Liver (tissue), 9 donors: ENCODE results near the gene LONRF2. TPM values are rescaled to one million over a fixed set of nuclear protein-coding genes. Genes with fewer than 3 reads are reported as not detected.
"Not testable (repeated sequence)": the region's sequence is repeated elsewhere in the genome, so short reads cannot be mapped to it uniquely, and the experiment has no call there.

Experiments
- DNase-seq: peaks from one replicate; pipeline ENCODE4 v3.0.0-alpha.2; 2017; ENCODE audit warnings: low spot score
- H3K27ac ChIP-seq, 2 donors: one replicate each; pipeline ENCODE4 v1.7.0; 2013; ENCODE audit warnings: inconsistent platforms in 2 of 2, low read length in 2 of 2, control low read depth in 1 of 2, low read depth in 1 of 2, mild to moderate bottlenecking in 1 of 2
- H3K27me3 ChIP-seq, 4 donors: one replicate each; pipeline versions ENCODE4 v1.6.1 to v1.7.0; 2013; ENCODE audit warnings: low read length in 3 of 4, inconsistent platforms in 1 of 4, mild to moderate bottlenecking in 1 of 4, moderate library complexity in 1 of 4; ENCODE audit not compliant: control insufficient read depth in 4 of 4, insufficient read depth in 4 of 4
- H3K36me3 ChIP-seq, 4 donors: one replicate each; pipeline versions ENCODE4 v1.6.1 to v1.7.0; 2013; ENCODE audit warnings: low read length in 3 of 4, mild to moderate bottlenecking in 3 of 4, low read depth in 1 of 4, moderate library complexity in 1 of 4; ENCODE audit not compliant: control insufficient read depth in 4 of 4, insufficient read depth in 3 of 4
- H3K4me1 ChIP-seq, 4 donors: one replicate each; pipeline versions ENCODE4 v1.6.1 to v1.7.0; 2013; ENCODE audit warnings: low read length in 3 of 4, mild to moderate bottlenecking in 3 of 4, moderate library complexity in 1 of 4; ENCODE audit not compliant: control insufficient read depth in 4 of 4, insufficient read depth in 4 of 4
- H3K4me3 ChIP-seq, 3 donors: one replicate each; pipeline versions ENCODE4 v1.6.1 to v1.7.0; 2013; ENCODE audit warnings: low read length in 3 of 3, control low read depth in 1 of 3, low read depth in 1 of 3, mild to moderate bottlenecking in 1 of 3
- H3K9ac ChIP-seq, 2 donors: one replicate each; pipeline ENCODE4 v1.7.0; 2013; ENCODE audit warnings: low read length in 2 of 2, mild to moderate bottlenecking in 2 of 2, moderate library complexity in 2 of 2, control low read depth in 1 of 2, low read depth in 1 of 2
- H3K9me3 ChIP-seq, 4 donors: one replicate each; pipeline versions ENCODE4 v1.6.1 to v1.7.0; 2013; ENCODE audit warnings: low read length in 3 of 4; ENCODE audit not compliant: control insufficient read depth in 4 of 4
- EGR1 ChIP-seq, 2 donors: IDR thresholded peaks; 2 replicates each; pipeline ENCODE4 v1.6.1; 2016 to 2018; ENCODE audit warnings: antibody characterized with exemption in 2 of 2, low read depth in 2 of 2
- FOXA1 ChIP-seq: IDR thresholded peaks from 2 replicates; pipeline ENCODE4 v1.6.1; 2016; ENCODE audit warnings: antibody characterized with exemption
- FOXA2 ChIP-seq: IDR thresholded peaks from 2 replicates; pipeline ENCODE4 v1.6.1; 2016; ENCODE audit warnings: antibody characterized with exemption
- GABPA ChIP-seq, 2 donors: IDR thresholded peaks in 1 of 2; conservative IDR thresholded peaks in 1 of 2; 2 replicates each; pipeline ENCODE4 v1.6.1; 2016; ENCODE audit warnings: antibody characterized with exemption in 2 of 2, mild to moderate bottlenecking in 1 of 2, moderate library complexity in 1 of 2
- HNF4A ChIP-seq, 2 donors: conservative IDR thresholded peaks; 2 replicates each; pipeline ENCODE4 v1.6.1; 2016; ENCODE audit warnings: antibody characterized with exemption in 2 of 2, mild to moderate bottlenecking in 2 of 2
- HNF4G ChIP-seq: IDR thresholded peaks from 2 replicates; pipeline ENCODE4 v1.6.1; 2016; ENCODE audit warnings: antibody characterized with exemption
- JUND ChIP-seq, 2 donors: IDR thresholded peaks; 2 replicates each; pipeline ENCODE4 v1.6.1; 2016; ENCODE audit warnings: antibody characterized with exemption in 2 of 2
- NR2F2 ChIP-seq: IDR thresholded peaks from 2 replicates; pipeline ENCODE4 v1.6.1; 2016; ENCODE audit warnings: antibody characterized with exemption
- RAD21 ChIP-seq, 2 donors: IDR thresholded peaks; 2 replicates each; pipeline ENCODE4 v1.6.1; 2016; ENCODE audit warnings: antibody characterized with exemption in 2 of 2, mild to moderate bottlenecking in 2 of 2
- RXRA ChIP-seq, 2 donors: IDR thresholded peaks; 2 replicates each; pipeline ENCODE4 v1.6.1; 2017 to 2018; ENCODE audit warnings: antibody characterized with exemption in 2 of 2, mild to moderate bottlenecking in 1 of 2
- SP1 ChIP-seq: IDR thresholded peaks from 2 replicates; pipeline ENCODE4 v1.6.1; 2018; ENCODE audit warnings: antibody characterized with exemption, mild to moderate bottlenecking
- TAF1 ChIP-seq: conservative IDR thresholded peaks from 2 replicates; pipeline ENCODE4 v1.6.1; 2016; ENCODE audit warnings: antibody characterized with exemption, mild to moderate bottlenecking
- WGBS: extraction: QIAGEN DNeasy Blood & Tissue Kit; methylation state at CpG from one replicate; pipeline ENCODE4 v1.1.7; 2013; 5-methylcytosine and 5-hydroxymethylcytosine counted together
- polyA plus RNA-seq, 2 donors: library from polyadenylated mRNA; stranded (reverse) in 1 of 2; unstranded in 1 of 2; fragments of 200-250 nt in 1 of 2; fragments of >200 nt in 1 of 2; fragmentation: Nextera tagmentation in 1 of 2; extraction: Ambion mirVana in 1 of 2; gene quantifications; one replicate each; pipeline versions ENCODE4 v1.2.1 to v1.2.3, GENCODE V29; 2013 to 2015
- total RNA-seq, 2 donors: library from RNA; depleted of rRNA; stranded (reverse); fragments of >200 nt; gene quantifications; one replicate each; pipeline ENCODE4 v1.2.3, GENCODE V29; 2014
- TF ChIP-seq, protein P1 (sequence below): fragments of 150-350 bp; IDR thresholded peaks from 2 replicates; pipeline ENCODE4 v1.5.1; 2017; ENCODE audit warnings: improper control_type of control experiment, low read depth, low read length; ENCODE audit not compliant: missing input control
- TF ChIP-seq, protein P2 (sequence below): IDR thresholded peaks from 2 replicates; pipeline ENCODE4 v1.6.1; 2016; ENCODE audit warnings: antibody characterized with exemption
- TF ChIP-seq, protein P3 (sequence below): IDR thresholded peaks from 2 replicates; pipeline ENCODE4 v1.6.1; 2016; ENCODE audit warnings: antibody characterized with exemption
- TF ChIP-seq, protein P4 (sequence below): IDR thresholded peaks from 2 replicates; pipeline ENCODE4 v1.6.1; 2016; ENCODE audit warnings: antibody characterized with exemption, mild to moderate bottlenecking
- TF ChIP-seq, protein P5 (sequence below): IDR thresholded peaks from 2 replicates; pipeline ENCODE4 v1.6.1; 2016; ENCODE audit warnings: antibody characterized with exemption
- donor health status: healthy.
- donor health status: healthy.
- donor health status: healthy.
- donor health status: healthy.
- donor health status: healthy.

Gene LONRF2
- total and polyA plus RNA-seq, 4 donors: 0.06 to 3.7 (median 0.24) TPM

DNA sequence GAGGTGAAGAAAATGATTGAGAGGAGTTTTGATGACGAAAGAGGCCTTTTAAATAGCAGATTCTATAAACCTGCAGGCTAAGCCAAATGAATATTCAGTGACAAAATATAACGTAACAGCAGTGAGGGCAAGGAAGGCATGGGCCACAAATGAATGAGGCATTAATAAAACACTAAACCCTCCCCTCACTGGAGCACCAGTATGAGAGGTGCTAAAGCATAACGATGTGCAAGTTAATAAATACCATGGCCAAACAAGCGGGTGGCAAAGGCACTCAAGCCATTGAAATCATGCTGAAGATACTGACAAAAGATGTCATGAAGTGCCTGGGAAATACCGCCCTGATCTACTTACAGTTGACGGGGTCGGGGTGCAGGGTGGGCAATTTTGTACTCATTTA lies 30.2 kb upstream of the LONRF2 start:
- Histone ChIP-seq H3K9me3 (no peaks in the 10 kb centered on the region), H3K4me3 (no peak overlapping the region), H3K27me3 (peaks cover 0 to 3% (median 0%) of the 10 kb centered on the region in 4 donors), H3K27ac (no peak overlapping the region), H3K36me3 (no peaks in the 10 kb centered on the region), H3K9ac (no peak overlapping the region), H3K4me1 (no peaks in the 10 kb centered on the region)
- WGBS: 83% methylated on average over 7 of the region's 7 CpGs
- no peak for DNase-seq
- no peak for TF ChIP-seq FOXA1

DNA sequence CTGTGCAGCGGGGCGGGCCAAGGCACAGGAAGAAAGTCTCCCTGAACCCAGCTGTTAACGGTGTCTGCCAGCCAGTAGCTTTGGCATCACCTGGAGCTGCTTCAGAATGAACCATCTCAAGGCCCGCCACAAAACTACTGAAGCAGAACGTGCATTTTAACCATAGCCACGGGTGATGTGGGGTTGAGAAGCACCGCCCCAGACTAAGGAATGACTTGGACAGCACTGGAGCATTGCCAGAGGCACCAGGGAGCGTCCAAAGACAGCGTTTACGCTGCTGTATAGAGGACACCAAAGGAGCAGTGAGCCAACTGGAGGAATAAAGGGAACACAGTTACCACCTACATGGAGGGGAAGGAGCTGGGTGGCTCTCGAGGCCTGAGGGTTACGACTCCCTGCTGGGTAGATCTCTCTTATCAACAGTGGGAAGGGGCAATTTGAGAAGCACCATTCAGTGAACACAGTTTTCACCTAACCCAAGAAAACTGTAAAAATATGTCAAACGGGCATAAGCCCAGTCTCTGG lies 28.4 kb upstream of the LONRF2 start:
- Histone ChIP-seq H3K4me3 (no peak overlapping the region), H3K36me3 (no peaks in the 10 kb centered on the region), H3K27me3 (peaks cover 0 to 3% (median 0%) of the 10 kb centered on the region in 4 donors), H3K4me1 (no peaks in the 10 kb centered on the region), H3K27ac (no peak overlapping the region), H3K9ac (no peak overlapping the region), H3K9me3 (no peaks in the 10 kb centered on the region)
- 75% methylated on average over 13 of the region's 13 CpGs for WGBS
- DNase-seq: no peak
- no peak for TF ChIP-seq NR2F2
- TF ChIP-seq HNF4A (conservative IDR thresholded peaks at IDR 0.05): no peak
- TF ChIP-seq SP1: no peak
- TF ChIP-seq, protein P1, sequence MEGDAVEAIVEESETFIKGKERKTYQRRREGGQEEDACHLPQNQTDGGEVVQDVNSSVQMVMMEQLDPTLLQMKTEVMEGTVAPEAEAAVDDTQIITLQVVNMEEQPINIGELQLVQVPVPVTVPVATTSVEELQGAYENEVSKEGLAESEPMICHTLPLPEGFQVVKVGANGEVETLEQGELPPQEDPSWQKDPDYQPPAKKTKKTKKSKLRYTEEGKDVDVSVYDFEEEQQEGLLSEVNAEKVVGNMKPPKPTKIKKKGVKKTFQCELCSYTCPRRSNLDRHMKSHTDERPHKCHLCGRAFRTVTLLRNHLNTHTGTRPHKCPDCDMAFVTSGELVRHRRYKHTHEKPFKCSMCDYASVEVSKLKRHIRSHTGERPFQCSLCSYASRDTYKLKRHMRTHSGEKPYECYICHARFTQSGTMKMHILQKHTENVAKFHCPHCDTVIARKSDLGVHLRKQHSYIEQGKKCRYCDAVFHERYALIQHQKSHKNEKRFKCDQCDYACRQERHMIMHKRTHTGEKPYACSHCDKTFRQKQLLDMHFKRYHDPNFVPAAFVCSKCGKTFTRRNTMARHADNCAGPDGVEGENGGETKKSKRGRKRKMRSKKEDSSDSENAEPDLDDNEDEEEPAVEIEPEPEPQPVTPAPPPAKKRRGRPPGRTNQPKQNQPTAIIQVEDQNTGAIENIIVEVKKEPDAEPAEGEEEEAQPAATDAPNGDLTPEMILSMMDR: no peak
- no peak for TF ChIP-seq GABPA (IDR thresholded peaks at IDR 0.05 in 1 of 2, conservative IDR thresholded peaks at IDR 0.05 in 1 of 2)

DNA sequence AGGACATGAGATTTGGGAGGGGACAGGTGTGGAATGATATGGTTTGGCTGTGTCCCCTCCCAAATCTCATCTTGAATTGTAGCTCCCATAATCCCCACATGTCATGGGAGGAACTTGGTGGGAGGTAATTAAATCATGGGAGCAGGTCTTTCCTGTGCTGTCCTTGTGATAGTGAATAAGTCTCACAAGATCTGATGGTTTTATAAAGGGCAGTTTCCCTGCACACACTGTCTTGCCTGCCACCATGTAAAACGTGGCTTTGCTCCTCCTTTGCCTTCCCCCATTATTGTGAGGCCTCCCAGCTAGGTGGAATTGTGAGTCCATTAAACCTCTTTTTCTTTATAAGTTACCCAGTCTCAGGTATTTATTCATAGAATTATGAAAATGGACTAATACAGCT lies 22.8 kb upstream of the LONRF2 start:
- WGBS: 54% methylated on average over 1 of the region's 1 CpG
- H3K27ac ChIP-seq, H3K9me3 ChIP-seq, H3K36me3 ChIP-seq, H3K27me3 ChIP-seq, DNase-seq, H3K4me3 ChIP-seq, H3K9ac ChIP-seq, H3K4me1 ChIP-seq: not testable (repeated sequence)

DNA sequence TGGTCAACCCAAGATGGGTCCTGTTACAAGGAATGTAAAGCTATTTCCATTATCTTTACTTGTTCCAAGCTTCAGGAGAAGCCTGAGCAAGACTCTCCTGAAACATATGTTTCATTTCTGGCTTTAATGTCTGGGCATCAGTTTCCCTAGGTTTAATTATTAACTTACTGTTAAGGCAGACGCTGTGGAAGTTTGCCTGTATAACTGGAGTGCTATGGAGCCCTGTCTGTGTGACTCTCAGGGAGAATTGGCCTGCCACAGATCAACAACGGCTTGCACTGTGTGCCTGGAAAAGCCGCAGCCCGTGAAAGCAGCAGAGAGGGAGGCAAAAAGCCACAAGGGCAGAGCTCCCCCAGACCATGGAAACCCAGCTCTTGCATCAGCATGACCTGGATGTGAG lies 22.1 kb upstream of the LONRF2 start:
- Histone ChIP-seq H3K27ac (no peak overlapping the region), H3K27me3 (peaks cover 0 to 3% (median 0%) of the 10 kb centered on the region in 4 donors), H3K36me3 (no peaks in the 10 kb centered on the region), H3K4me1 (peaks cover 0 to 6% (median 0%) of the 10 kb centered on the region in 4 donors), H3K4me3 (no peak overlapping the region), H3K9ac (no peak overlapping the region), H3K9me3 (no peaks in the 10 kb centered on the region)
- WGBS: 60% methylated on average over 4 of the region's 4 CpGs
- no peak for DNase-seq
- TF ChIP-seq FOXA2 (no peak), TAF1 (no peak), HNF4G (no peak), FOXA1 (no peak), RAD21 (IDR thresholded peaks at IDR 0.05) (no peak), JUND (IDR thresholded peaks at IDR 0.05) (no peak), EGR1 (IDR thresholded peaks at IDR 0.05; ENCODE audit: low read depth in 2 of 2) (no peak), GABPA (IDR thresholded peaks at IDR 0.05 in 1 of 2, conservative IDR thresholded peaks at IDR 0.05 in 1 of 2) (no peak), RXRA (IDR thresholded peaks at IDR 0.05) (no peak)
- TF ChIP-seq, protein P2, sequence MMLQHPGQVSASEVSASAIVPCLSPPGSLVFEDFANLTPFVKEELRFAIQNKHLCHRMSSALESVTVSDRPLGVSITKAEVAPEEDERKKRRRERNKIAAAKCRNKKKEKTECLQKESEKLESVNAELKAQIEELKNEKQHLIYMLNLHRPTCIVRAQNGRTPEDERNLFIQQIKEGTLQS: no peak
- TF ChIP-seq, protein P3, sequence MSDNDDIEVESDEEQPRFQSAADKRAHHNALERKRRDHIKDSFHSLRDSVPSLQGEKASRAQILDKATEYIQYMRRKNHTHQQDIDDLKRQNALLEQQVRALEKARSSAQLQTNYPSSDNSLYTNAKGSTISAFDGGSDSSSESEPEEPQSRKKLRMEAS: no peak
- TF ChIP-seq, protein P4, sequence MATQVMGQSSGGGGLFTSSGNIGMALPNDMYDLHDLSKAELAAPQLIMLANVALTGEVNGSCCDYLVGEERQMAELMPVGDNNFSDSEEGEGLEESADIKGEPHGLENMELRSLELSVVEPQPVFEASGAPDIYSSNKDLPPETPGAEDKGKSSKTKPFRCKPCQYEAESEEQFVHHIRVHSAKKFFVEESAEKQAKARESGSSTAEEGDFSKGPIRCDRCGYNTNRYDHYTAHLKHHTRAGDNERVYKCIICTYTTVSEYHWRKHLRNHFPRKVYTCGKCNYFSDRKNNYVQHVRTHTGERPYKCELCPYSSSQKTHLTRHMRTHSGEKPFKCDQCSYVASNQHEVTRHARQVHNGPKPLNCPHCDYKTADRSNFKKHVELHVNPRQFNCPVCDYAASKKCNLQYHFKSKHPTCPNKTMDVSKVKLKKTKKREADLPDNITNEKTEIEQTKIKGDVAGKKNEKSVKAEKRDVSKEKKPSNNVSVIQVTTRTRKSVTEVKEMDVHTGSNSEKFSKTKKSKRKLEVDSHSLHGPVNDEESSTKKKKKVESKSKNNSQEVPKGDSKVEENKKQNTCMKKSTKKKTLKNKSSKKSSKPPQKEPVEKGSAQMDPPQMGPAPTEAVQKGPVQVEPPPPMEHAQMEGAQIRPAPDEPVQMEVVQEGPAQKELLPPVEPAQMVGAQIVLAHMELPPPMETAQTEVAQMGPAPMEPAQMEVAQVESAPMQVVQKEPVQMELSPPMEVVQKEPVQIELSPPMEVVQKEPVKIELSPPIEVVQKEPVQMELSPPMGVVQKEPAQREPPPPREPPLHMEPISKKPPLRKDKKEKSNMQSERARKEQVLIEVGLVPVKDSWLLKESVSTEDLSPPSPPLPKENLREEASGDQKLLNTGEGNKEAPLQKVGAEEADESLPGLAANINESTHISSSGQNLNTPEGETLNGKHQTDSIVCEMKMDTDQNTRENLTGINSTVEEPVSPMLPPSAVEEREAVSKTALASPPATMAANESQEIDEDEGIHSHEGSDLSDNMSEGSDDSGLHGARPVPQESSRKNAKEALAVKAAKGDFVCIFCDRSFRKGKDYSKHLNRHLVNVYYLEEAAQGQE: no peak
- TF ChIP-seq, protein P5, sequence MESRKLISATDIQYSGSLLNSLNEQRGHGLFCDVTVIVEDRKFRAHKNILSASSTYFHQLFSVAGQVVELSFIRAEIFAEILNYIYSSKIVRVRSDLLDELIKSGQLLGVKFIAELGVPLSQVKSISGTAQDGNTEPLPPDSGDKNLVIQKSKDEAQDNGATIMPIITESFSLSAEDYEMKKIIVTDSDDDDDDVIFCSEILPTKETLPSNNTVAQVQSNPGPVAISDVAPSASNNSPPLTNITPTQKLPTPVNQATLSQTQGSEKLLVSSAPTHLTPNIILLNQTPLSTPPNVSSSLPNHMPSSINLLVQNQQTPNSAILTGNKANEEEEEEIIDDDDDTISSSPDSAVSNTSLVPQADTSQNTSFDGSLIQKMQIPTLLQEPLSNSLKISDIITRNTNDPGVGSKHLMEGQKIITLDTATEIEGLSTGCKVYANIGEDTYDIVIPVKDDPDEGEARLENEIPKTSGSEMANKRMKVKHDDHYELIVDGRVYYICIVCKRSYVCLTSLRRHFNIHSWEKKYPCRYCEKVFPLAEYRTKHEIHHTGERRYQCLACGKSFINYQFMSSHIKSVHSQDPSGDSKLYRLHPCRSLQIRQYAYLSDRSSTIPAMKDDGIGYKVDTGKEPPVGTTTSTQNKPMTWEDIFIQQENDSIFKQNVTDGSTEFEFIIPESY: no peak
